Measurements from ENCODE around the gene EPS8L3. TPM values are rescaled to one million over a fixed set of nuclear protein-coding genes. Genes with fewer than 3 reads are reported as not detected.

EPS8L3 gene
- total RNA-seq, 1 experiment from 2014 or later, result 0.96 TPM

DNA sequence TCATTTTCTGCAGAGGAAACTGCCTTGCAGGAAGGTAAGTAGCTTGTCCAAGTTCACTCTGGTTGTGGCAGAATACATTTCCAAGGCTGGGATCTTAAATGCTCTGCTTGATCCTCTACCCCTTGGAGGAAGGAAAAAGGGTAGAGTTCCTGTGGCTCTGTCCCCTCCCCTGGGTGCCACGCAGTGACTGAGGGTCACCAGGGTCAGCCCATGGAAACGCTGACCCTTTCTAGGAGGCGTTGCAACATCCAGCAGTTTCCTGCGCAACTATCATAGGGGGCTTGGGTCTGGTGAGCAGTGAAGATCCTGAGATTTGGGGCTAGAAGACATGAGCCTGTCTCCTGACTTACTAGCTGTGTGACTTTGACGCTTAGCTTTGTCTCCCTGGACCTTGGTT lies 29.4 kb upstream of the EPS8L3 start:
- Histone ChIP-seq H3K4me1 (ENCODE audit: control insufficient read depth in 1 of 2, insufficient read depth in 2 of 2, low read length in 2 of 2) (peaks cover 22 to 54% of the 10 kb centered on the region in 2 experiments), H3K9ac (ENCODE audit: low read length) (no peak overlapping the region), H3K4me2 (ENCODE audit: low read length) (0 out of 2 replicates have a peak overlapping the region, but pooled peaks have one; percentile 15), H3K36me3 (ENCODE audit: control insufficient read depth in 1 of 2, insufficient read depth in 2 of 2, low read length in 2 of 2) (no peaks in the 10 kb centered on the region), H3K27me3 (ENCODE audit: insufficient read depth, low read length) (no peaks in the 10 kb centered on the region), H3K9me3 (ENCODE audit: control insufficient read depth in 1 of 2, insufficient read depth in 1 of 2, low read depth in 1 of 2, low read length in 2 of 2) (no peaks in the 10 kb centered on the region), H3K27ac (ENCODE audit: low read depth, low read length) (no peak overlapping the region), H4K20me1 (ENCODE audit: insufficient read depth) (no peaks in the 10 kb centered on the region), H3K9me2 (ENCODE audit: insufficient read depth) (no peaks in the 10 kb centered on the region), H2AFZ (ENCODE audit: low read depth, low read length, poor library complexity, severe bottlenecking) (no peak overlapping the region), H3K79me2 (ENCODE audit: insufficient read depth, low read length) (no peaks in the 10 kb centered on the region), H3K4me3 (replicated peaks in 1 of 2; ENCODE audit: low read depth in 1 of 2, low read length in 2 of 2) (no peak overlapping the region)
- BruUV-seq (replicated peaks), result no TSS peak
- intact Hi-C loops (cut with micrococcal nuclease), result no loop called here
- ATAC-seq, result no peak
- ChIA-PET RAD21 (ENCODE audit: low non-redundant PET in 1 of 2, low total read pairs in 2 of 2, uncharacterized antibody in 2 of 2, unreplicated experiment in 2 of 2) (no interaction called here), CTCF (interaction anchor here (1.3 to 3.3 kb wide), 2 partner anchors 19 to 191 kb away, joined by 3 to 28 read pairs; partner anchors contain the start of gene AHCYL1), POLR2A (no interaction called here)
- TF ChIP-seq ZNF274 (IDR thresholded peaks at IDR 0.05; ENCODE audit: low read depth, low read length), result no peak
- no peak for TF ChIP-seq REST (IDR thresholded peaks at IDR 0.05; ENCODE audit: low read depth)
- TF ChIP-seq, protein P1, sequence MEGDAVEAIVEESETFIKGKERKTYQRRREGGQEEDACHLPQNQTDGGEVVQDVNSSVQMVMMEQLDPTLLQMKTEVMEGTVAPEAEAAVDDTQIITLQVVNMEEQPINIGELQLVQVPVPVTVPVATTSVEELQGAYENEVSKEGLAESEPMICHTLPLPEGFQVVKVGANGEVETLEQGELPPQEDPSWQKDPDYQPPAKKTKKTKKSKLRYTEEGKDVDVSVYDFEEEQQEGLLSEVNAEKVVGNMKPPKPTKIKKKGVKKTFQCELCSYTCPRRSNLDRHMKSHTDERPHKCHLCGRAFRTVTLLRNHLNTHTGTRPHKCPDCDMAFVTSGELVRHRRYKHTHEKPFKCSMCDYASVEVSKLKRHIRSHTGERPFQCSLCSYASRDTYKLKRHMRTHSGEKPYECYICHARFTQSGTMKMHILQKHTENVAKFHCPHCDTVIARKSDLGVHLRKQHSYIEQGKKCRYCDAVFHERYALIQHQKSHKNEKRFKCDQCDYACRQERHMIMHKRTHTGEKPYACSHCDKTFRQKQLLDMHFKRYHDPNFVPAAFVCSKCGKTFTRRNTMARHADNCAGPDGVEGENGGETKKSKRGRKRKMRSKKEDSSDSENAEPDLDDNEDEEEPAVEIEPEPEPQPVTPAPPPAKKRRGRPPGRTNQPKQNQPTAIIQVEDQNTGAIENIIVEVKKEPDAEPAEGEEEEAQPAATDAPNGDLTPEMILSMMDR (IDR thresholded peaks at IDR 0.05 in 2 of 3, conservative IDR thresholded peaks at IDR 0.05 in 1 of 3; ENCODE audit: borderline replicate concordance in 1 of 3, insufficient read depth in 1 of 3, low read depth in 2 of 3, low read length in 2 of 3), result no peak
- no peak for TF ChIP-seq ELF1 (IDR thresholded peaks at IDR 0.05; ENCODE audit: borderline replicate concordance, low read depth)
- no peak for TF ChIP-seq EZH2phosphoT487 (IDR thresholded peaks at IDR 0.05; ENCODE audit: borderline replicate concordance)
- TF ChIP-seq POLR2A (IDR thresholded peaks at IDR 0.05; ENCODE audit: borderline replicate concordance, extremely low read depth, insufficient read depth, insufficient read length), result no peak
- TF ChIP-seq EZH2 (IDR thresholded peaks at IDR 0.05), result no peak
- no peak for TF ChIP-seq ZFX (IDR thresholded peaks at IDR 0.05)
- no peak for TF ChIP-seq YY1 (IDR thresholded peaks at IDR 0.05; ENCODE audit: extremely low read depth, insufficient replicate concordance, low read depth, low read length)
- no peak for TF ChIP-seq SRF (IDR thresholded peaks at IDR 0.05; ENCODE audit: low read depth)
- no peak for TF ChIP-seq RAD21 (IDR thresholded peaks at IDR 0.05; ENCODE audit: low read depth)
- no peak for TF ChIP-seq ATF3 (IDR thresholded peaks at IDR 0.05)
- no peak for TF ChIP-seq EGR1 (IDR thresholded peaks at IDR 0.05; ENCODE audit: low read depth)
- no peak for TF ChIP-seq SIN3A (IDR thresholded peaks at IDR 0.05; ENCODE audit: low read depth)
- no peak for TF ChIP-seq FOSL1 (IDR thresholded peaks at IDR 0.05; ENCODE audit: low read depth)
- TF ChIP-seq CEBPB (IDR thresholded peaks at IDR 0.05; ENCODE audit: low read depth), result no peak
- no peak for DNase-seq (ENCODE audit: low read depth, low spot score)

Data from HCT116 (cell line).